Central memory CD8-positive, alpha-beta T cell (primary cell): Measurements from ENCODE around the gene AMBN.

ENCODE experiments used
- ATAC-seq: fragments of 150-1000 bp; cut with Tn5 transposase; replicated peaks from 2 replicates; pipeline ENCODE4 v1.10.0; 2022; ENCODE audit warnings: mild to moderate bottlenecking, moderate FRiP score, moderate number of reproducible peaks; ENCODE audit not compliant: poor library complexity, severe bottlenecking; ENCODE audit errors: extremely low read depth
- DNase-seq, 2 donors: peaks; one replicate each; pipeline ENCODE4 v3.0.0; 2021; ENCODE audit warnings: low spot score in 2 of 2
- H3K27ac Mint-ChIP-seq: one replicate; pipeline ENCODE4 v1.8.0; 2022; ENCODE audit warnings: low read depth, mild to moderate bottlenecking, moderate library complexity, mixed read lengths
- H3K27me3 Mint-ChIP-seq: one replicate; pipeline ENCODE4 v1.8.0; 2022; ENCODE audit warnings: mixed read lengths
- H3K36me3 Mint-ChIP-seq: one replicate; pipeline ENCODE4 v1.8.0; 2022; ENCODE audit warnings: mild to moderate bottlenecking, moderate library complexity, mixed read lengths; ENCODE audit not compliant: insufficient read depth
- H3K4me1 Mint-ChIP-seq: one replicate; pipeline ENCODE4 v1.8.0; 2022; ENCODE audit warnings: mixed read lengths
- H3K4me3 Mint-ChIP-seq: one replicate; pipeline ENCODE4 v1.8.0; 2022; ENCODE audit warnings: mild to moderate bottlenecking, moderate library complexity, mixed read lengths
- H3K9me3 Mint-ChIP-seq: one replicate; pipeline ENCODE4 v1.8.0; 2022; ENCODE audit warnings: mixed read lengths

AMBN gene, protein sequence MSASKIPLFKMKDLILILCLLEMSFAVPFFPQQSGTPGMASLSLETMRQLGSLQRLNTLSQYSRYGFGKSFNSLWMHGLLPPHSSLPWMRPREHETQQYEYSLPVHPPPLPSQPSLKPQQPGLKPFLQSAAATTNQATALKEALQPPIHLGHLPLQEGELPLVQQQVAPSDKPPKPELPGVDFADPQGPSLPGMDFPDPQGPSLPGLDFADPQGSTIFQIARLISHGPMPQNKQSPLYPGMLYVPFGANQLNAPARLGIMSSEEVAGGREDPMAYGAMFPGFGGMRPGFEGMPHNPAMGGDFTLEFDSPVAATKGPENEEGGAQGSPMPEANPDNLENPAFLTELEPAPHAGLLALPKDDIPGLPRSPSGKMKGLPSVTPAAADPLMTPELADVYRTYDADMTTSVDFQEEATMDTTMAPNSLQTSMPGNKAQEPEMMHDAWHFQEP

DNA sequence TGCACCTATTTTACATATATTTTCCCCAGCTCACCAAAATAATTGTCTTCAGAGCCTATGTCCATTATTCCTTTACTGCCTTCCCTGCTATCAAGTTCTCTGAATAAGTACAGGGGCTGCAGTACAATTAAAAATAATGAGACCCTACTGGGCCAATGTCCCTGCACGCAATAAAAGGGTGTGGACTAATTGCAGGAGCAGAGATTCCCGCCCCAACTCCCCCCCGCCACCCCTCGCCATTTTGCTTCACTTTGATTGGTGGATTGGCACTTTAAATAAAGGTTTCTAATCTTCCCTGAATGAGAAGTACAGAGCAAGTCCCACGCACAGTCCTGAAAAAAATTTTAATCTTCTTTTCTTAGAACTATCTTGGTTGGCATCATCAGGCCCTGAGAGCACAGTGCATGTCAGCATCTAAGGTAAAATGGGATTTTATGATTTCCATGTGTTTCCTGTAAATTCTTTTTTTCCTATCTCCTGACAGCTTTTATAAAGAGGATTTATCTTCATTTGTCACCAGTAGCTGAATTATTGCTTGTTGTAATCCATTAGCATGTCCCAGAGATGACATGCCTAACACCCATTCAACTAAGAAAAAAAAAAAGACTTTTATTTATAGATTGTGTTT, at the start of gene AMBN:
AMBN (plus strand) TSS at position 302 of the 628 bp plus-strand sequence; CDS start at position 405, 103 bp downstream.
- Mint-ChIP-seq H3K27ac (no peak within 1 kb of the TSS), H3K4me3 (no peak within 1 kb of the TSS), H3K36me3 (peaks cover 2% of the 10 kb centered on the region), H3K9me3 (no peaks in the 10 kb centered on the region), H3K27me3 (no peaks in the 10 kb centered on the region), H3K4me1 (no peaks in the 10 kb centered on the region)
- DNase-seq (no peak), ATAC-seq (no peak)

DNA sequence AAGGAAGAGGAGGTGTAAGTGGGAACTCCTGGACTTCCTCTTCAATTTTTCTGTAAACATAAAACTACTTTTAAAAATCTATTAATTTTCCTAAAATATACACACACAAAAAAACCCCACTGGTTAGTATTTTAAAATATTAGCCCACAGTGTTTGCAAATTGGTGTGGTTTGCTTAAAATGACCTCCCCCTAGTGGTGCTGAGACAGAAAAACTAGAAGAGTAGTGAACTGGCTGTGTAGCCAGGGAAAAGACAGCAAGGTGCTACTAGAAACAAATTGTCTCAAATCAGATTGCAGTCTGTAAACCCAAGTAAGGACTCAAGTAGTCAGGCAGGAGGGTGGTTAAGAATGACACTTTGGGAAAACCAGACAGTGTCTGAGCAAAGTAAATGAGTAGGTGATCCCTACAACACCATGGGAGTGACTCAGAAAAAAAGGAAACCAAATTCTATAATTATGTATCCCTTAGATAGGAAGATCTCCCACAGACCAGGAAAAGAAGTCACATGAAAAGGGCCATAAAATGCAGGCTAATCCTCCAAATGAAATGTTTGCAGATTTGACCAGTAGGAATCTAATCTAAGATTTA, 47.7 kb upstream of the AMBN start:
- Mint-ChIP-seq H3K4me3 (no peak overlapping the region), H3K4me1 (no peaks in the 10 kb centered on the region), H3K27ac (no peak overlapping the region)

DNA sequence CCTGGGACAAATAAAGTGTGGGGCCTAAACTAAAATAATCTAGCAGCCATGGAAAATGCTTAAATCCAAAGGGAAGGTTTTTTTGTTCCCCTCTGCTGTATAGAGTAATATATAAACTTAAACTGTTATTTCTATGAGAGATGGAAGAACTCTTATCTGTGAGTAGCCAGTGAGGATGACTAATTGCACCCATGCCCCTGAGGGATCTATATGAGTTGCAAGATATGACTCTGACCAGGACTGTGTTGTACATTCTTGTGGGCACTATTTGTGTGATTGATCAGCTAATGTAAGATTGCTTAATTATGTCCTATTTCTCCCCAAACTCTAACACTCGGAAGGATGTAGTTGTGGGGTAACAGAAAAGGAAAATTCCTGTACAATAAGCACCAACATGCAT, 35.2 kb upstream of the AMBN start:
- peaks cover 3% of the 10 kb centered on the region for H3K9me3 Mint-ChIP-seq
- no peak for DNase-seq
- no peak overlapping the region for H3K4me3 Mint-ChIP-seq
- H3K27me3 Mint-ChIP-seq: peaks cover 13% of the 10 kb centered on the region
- H3K36me3 Mint-ChIP-seq: peaks cover 1% of the 10 kb centered on the region
- no peak for ATAC-seq
- H3K4me1 Mint-ChIP-seq: no peaks in the 10 kb centered on the region
- H3K27ac Mint-ChIP-seq: no peak overlapping the region

More for the DNA sequence above, 47.7 kb upstream of the AMBN start:
- no peaks in the 10 kb centered on the region for H3K36me3 Mint-ChIP-seq
- H3K27me3 Mint-ChIP-seq: peaks cover 31% of the 10 kb centered on the region
- ATAC-seq (no peak), DNase-seq (no peak)
- H3K9me3 Mint-ChIP-seq: no peaks in the 10 kb centered on the region

DNA sequence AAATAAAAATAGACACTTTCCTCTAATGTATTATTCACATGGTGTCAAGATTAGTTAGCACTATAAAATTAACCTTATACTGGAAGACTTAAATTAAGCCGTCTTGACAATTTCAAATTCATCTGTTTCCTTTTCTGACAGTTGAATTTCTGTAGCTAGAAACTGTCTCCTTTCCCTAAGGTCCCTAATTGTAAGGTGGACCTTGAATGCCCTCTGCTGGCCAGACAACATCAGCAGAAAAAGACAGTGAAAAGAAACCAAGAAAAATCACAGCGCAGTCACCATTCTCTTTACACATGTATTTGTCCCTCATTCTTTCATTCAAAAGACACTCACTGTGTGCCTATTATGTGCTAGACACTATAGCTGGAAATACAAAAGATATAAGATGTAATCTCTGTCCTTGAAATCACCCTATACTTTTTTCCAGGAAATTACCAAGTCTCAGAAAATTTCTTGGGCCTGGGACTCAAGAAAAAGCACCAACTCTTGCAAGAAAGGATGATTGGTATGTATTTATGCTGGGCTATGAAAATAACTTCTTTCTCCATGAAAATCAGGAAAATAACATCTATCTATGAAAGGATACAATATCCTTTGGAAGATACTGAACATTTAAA, 32.7 kb upstream of the AMBN start:
- ATAC-seq (no peak), DNase-seq (no peak)
- H3K36me3 Mint-ChIP-seq: peaks cover under 1% of the 10 kb centered on the region
- no peaks in the 10 kb centered on the region for H3K9me3 Mint-ChIP-seq
- H3K27ac Mint-ChIP-seq: no peak overlapping the region
- no peaks in the 10 kb centered on the region for H3K27me3 Mint-ChIP-seq
- no peaks in the 10 kb centered on the region for H3K4me1 Mint-ChIP-seq
- no peak overlapping the region for H3K4me3 Mint-ChIP-seq

DNA sequence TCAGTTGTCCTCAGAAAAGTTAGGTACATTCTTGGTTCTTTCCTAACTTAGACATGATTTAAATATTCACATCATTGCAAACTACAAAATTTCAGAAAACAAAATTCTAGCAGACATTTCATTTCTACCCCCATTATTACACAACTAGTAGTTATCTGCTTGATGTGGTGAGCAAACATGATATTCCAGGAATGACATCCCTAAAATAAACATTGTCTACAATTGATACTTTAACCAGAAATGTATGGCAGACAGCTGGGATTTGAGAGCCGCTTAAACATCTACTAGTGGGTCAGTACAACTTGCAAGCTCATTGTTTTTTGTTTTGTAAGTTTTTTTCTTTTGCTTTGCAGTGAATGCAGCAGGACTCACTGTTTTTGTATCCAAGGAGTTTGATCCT, 32.1 kb upstream of the AMBN start:
- Mint-ChIP-seq H3K27me3 (no peaks in the 10 kb centered on the region), H3K36me3 (no peaks in the 10 kb centered on the region), H3K4me3 (no peak overlapping the region), H3K9me3 (no peaks in the 10 kb centered on the region), H3K4me1 (no peaks in the 10 kb centered on the region), H3K27ac (no peak overlapping the region)
- no peak for ATAC-seq
- DNase-seq: no peak

DNA sequence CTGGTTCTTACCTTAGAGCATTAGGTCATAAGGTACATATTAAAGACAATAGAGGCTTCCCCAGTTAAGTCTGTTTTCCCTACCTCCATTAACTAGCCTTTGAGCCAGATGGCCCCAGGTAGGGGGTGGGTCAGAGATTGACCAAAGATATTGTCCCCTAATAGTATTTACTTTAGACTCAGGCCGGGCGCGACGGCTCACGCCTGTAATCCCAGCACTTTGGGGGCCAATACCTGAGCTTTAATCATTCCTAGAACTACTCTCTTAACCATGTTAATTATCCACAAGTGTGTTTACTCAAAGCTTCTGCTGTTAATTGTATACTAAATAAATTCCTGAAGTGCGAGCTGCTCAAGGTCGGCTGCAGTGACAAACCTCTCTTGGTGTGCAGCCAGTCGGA, 28.0 kb upstream of the AMBN start:
- no peak for DNase-seq
- no peak overlapping the region for H3K4me3 Mint-ChIP-seq
- no peaks in the 10 kb centered on the region for H3K36me3 Mint-ChIP-seq
- H3K27me3 Mint-ChIP-seq: no peaks in the 10 kb centered on the region
- no peaks in the 10 kb centered on the region for H3K9me3 Mint-ChIP-seq
- H3K4me1 Mint-ChIP-seq: no peaks in the 10 kb centered on the region
- ATAC-seq: no peak
- H3K27ac Mint-ChIP-seq: no peak overlapping the region

DNA sequence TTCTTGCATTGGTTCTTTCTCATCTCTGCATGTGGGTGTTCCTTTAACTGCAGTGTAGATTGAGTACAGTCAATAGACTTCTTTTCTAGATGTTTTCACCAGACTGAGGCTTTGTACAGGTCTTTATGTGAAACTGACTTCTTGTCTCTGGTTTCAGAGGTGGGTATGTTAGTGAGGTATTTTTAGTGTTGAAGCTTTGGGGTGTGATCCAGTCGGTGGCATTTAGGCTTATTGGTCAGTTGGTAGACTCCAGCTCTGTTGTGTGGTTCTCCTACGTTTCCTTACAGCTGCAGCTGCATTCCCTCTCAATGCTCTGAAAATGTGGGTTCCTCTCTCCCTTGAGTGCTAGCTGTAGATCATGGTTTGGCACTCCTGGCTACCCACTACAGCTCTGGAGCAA, 21.3 kb upstream of the AMBN start:
- Mint-ChIP-seq H3K9me3 (no peaks in the 10 kb centered on the region), H3K4me3 (no peak overlapping the region), H3K36me3 (no peaks in the 10 kb centered on the region), H3K27ac (no peak overlapping the region), H3K4me1 (no peaks in the 10 kb centered on the region), H3K27me3 (peaks cover 19% of the 10 kb centered on the region)
- ATAC-seq (no peak), DNase-seq (no peak)

DNA sequence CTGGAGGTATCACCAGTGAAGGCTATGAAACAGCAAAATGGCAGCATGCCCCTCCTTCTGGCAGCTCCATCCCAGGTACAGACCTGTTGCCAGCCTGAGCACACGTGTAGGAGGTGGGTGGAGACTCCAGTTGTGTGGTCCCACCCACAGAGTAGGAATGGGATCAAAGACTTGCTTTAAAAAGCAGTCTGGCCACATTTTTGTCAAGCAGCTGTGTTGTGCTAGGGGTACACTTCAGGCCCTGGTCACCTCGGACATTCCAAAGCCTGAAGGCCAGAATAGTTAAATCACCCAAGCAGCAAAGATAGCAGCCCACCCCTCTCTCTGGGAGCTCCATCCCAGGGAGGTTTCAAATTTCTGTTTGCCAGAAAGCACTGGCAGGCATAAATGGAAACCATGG, 20.3 kb upstream of the AMBN start:
- peaks cover 19% of the 10 kb centered on the region for H3K27me3 Mint-ChIP-seq
- no peak overlapping the region for H3K27ac Mint-ChIP-seq
- H3K9me3 Mint-ChIP-seq: no peaks in the 10 kb centered on the region
- DNase-seq: no peak
- H3K36me3 Mint-ChIP-seq: no peaks in the 10 kb centered on the region
- H3K4me3 Mint-ChIP-seq: no peak overlapping the region
- no peak for ATAC-seq
- no peaks in the 10 kb centered on the region for H3K4me1 Mint-ChIP-seq

DNA sequence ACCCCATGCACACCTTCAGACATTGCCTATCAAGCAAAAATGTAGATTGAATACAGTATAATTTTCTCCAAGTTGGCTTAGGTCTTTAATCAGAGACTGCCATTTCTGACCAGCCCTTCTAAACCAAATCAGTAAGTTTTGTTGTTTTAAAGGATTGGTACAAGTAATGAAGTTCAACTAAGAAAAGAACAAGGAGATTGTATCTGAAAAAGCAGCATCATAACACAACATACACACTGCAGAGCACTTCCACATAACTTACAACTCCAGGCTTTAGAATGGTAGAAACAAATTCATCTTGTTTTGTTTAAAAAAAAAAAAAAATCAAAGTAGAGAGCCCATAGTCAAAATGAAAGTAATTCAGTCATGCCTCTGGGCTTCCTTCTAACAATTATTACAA, 16.1 kb upstream of the AMBN start:
- ATAC-seq (no peak), DNase-seq (no peak)
- Mint-ChIP-seq H3K36me3 (no peaks in the 10 kb centered on the region), H3K27ac (no peak overlapping the region), H3K4me3 (no peak overlapping the region), H3K27me3 (peaks cover 41% of the 10 kb centered on the region), H3K9me3 (no peaks in the 10 kb centered on the region), H3K4me1 (no peaks in the 10 kb centered on the region)

DNA sequence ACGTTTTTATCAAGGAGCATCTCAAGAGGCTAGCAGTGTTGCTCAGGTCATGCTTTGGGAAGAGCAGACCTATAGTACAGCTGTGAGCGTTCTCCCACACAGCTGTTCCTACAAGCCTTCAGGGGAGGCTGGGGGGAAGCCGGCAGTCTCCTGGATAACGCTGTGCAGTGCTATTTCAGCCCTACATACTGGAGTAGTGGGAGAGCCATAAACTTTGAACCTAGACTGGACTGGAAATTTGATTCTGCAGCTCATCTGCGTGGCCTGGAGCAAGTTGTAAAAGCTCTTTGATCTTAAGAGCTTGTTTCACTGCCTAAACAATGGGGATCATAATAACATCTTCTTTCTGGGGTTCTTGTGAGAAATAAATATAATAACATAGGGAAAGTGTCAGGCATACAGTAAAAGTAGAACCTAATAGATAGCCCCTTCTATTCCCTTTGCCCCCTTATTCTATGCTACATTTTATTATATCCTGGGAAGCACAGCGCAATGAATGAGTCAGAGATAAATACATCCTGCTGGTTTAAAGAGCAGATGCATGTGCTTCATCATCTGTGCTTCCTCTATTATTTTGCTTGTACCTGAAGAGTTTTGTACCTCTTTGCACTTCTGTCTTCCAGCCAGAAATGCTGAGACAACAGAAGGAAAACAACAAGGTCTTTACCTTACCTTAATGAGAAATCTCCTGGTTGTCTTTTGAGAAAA, 14.7 kb upstream of the AMBN start:
- H3K27ac Mint-ChIP-seq: no peak overlapping the region
- no peaks in the 10 kb centered on the region for H3K4me1 Mint-ChIP-seq
- no peak overlapping the region for H3K4me3 Mint-ChIP-seq
- no peak for DNase-seq
- no peaks in the 10 kb centered on the region for H3K36me3 Mint-ChIP-seq
- H3K9me3 Mint-ChIP-seq: no peaks in the 10 kb centered on the region
- no peak for ATAC-seq
- H3K27me3 Mint-ChIP-seq: peaks cover 35% of the 10 kb centered on the region

DNA sequence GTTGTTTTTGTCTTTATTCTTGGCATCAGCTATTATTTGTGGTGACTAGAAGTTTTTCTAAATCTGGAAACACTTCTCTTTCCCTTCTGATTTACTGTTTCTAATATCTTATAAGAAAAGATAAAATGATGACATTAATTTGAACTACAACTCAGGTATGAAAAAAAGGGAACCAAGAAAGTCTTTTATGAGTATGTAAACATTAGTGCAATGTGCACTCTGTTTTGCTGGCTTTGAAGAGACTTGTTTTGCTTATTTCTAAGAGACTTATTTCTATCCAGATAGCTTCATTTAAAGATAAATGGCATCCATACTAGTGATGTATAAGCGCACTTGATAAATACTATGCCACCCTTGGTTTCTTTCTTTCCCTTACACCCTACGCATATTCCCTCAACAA, 10.1 kb upstream of the AMBN start:
- Mint-ChIP-seq H3K36me3 (peaks cover 2% of the 10 kb centered on the region), H3K4me3 (no peak overlapping the region), H3K4me1 (no peaks in the 10 kb centered on the region), H3K9me3 (no peaks in the 10 kb centered on the region), H3K27ac (no peak overlapping the region), H3K27me3 (peaks cover 54% of the 10 kb centered on the region)
- ATAC-seq: no peak
- DNase-seq: no peak
